ENCODE measurements around the gene SRRM3.

GRCh38 chr7:76179686-76180085 is 22.0 kb upstream of the SRRM3 start:
- TF ChIP-seq, protein P1, sequence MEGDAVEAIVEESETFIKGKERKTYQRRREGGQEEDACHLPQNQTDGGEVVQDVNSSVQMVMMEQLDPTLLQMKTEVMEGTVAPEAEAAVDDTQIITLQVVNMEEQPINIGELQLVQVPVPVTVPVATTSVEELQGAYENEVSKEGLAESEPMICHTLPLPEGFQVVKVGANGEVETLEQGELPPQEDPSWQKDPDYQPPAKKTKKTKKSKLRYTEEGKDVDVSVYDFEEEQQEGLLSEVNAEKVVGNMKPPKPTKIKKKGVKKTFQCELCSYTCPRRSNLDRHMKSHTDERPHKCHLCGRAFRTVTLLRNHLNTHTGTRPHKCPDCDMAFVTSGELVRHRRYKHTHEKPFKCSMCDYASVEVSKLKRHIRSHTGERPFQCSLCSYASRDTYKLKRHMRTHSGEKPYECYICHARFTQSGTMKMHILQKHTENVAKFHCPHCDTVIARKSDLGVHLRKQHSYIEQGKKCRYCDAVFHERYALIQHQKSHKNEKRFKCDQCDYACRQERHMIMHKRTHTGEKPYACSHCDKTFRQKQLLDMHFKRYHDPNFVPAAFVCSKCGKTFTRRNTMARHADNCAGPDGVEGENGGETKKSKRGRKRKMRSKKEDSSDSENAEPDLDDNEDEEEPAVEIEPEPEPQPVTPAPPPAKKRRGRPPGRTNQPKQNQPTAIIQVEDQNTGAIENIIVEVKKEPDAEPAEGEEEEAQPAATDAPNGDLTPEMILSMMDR (conservative IDR thresholded peaks at IDR 0.05; ENCODE audit: low read length), result no peak
- TF ChIP-seq EZH2phosphoT487 (IDR thresholded peaks at IDR 0.05; ENCODE audit: borderline replicate concordance, low read depth, low read length), result no peak
